ENCODE results near the gene OGG1.

DNA sequence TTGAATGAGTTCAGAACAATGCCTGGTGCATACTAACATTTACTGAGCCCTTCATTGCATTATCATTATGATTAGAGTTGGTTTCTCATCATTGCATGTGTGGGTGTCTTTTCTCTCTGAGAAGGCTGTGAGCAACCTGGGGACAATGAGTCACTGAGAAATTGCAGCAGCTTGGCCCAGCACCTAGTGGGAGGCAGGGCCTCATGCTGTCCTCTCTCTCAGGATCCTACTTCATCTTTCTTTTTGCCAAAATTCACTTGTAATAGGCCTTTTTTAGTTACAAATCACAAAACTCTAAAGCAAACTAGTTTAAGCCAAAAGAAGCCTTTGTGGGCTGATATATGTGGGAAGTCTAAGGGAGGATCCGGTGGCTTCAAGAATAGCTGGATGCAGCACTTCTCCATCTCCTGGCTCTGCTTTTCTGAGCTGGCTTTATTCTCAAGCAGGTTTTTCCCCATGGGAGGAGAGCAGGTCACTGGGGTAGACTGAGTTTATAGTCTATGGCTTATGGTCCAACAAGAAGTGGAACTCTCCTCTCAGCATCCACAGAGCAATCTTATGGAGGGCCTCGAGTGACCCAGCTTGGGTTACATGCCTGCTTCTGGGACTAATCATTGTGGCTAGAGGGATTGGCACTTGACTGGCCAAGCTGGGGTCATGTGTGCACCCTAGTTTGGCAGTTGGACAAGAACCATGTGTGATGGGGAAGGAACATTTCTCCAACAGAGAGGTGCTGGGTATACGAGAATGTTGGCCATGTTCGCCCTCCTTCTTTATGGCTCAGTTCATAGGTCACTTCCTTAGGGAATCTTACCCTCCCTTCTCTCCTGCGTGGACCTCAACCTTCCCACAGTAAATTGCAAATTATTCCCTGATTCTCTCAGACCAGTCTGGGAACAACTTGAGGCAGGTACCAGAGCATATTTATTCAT is 28.7 kb downstream of the OGG1 start:
- no peak for TF ChIP-seq POLR2A (IDR thresholded peaks at IDR 0.05)
- TF ChIP-seq CTCF (IDR thresholded peaks at IDR 0.05) = no peak

All from adrenal gland (tissue), 5 donors.